Parietal lobe (tissue), 2 donors: ENCODE measurements around the gene CTPS1. TPM values are rescaled to one million over a fixed set of nuclear protein-coding genes. Genes with fewer than 3 reads are reported as not detected.

ENCODE experiments used
- small RNA-seq: library from RNA; depleted of rRNA; stranded (forward); fragments of <200 nt; gene quantifications from one replicate; pipeline ENCODE3, GENCODE V24; 2014; ENCODE audit warnings: low replicate concordance
- total RNA-seq: library from RNA; depleted of rRNA; stranded (reverse); fragments of >200 nt; gene quantifications from one replicate; pipeline ENCODE4 v1.2.3, GENCODE V29; 2014

CTPS1 gene
- 22.8 TPM for total RNA-seq

GRCh38 chr1:40979241-40980067 lies at the start of gene CTPS1:
Gene CTPS1, plus strand, starts transcription at chr1:40979696. Its CDS starts 3,595 bp downstream, at chr1:40983291.

DNA sequence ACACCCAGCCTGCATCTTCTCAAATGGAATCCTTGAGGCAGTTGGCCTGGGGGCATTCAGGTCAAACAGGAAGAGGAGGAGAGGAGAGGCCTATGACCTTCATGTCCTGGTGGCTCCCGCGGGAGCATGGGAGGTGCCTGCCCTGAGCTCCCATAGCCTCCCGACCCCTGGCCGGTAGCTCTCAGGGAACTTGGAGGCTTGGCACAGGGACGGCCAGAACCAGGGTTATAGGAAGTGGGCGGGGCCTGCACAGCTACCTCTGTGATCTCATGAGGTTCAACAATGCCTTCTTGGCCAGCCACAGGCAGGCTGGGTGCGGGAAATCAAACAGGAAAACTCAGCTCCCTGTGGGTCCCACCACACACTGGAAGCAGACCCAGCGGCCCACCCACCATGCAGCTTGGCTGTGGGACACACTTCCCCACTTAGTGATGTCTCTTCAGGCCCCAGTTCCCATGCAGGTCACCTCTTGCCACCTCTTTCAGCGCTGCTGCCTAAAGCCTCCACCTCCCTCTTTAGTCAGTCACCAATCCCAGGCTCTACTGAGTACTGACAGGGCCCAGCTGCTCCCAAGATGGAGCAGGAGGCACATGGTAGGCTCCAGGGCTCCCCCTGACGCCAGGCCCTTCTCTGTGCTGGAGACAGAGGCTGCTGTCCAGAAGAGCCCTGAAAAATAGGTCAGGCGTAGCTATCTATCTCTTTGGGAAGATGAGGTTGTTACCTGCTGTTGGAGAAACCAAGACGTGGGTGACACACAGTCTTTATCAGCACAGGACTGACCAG lies 42.2 kb downstream of the CTPS1 start, which contains the start of gene SLFNL1:
Gene SLFNL1 (minus strand): TSS at position 200 of the 783 bp plus-strand sequence. CDS start 1,065 bp downstream, outside the sequence.

Small RNA genes within 50 kb of the gene (small RNA-seq; reads per million reads assigned to genes)
- not detected for gene UBE2V1P8

Other genes with a start within 250 kb of the CTPS1 start
- 1.9 TPM for gene KCNQ4, start 195.9 kb upstream of the CTPS1 start, total RNA-seq
- gene CITED4, start 117.3 kb upstream of the CTPS1 start, total RNA-seq: 0.63 TPM
- gene SLFNL1, start 42.0 kb downstream of the CTPS1 start, total RNA-seq: 4.4 TPM